ENCODE measurements around the gene C4orf50.

The C4orf50 gene

DNA sequence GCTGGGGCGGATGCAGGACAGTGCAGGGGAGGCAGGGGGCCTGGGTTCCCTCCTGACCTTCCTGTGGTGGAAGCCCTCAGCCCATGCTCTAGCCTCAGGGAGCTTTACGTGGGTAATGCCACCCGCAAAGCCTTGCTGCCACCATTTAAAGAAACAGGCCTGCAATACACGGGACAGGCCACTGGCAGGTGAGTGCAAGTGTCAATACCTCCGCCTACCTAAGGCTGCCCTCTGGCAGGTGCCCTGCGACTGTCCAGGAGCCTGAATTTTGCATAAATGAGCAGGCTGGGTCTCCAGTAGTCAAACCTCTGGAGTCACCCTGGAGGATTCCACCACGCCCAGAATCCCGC is 131.2 kb downstream of the C4orf50 start:
- H3K36me3 ChIP-seq: peaks cover 7% of the 10 kb centered on the region
- H3K4me3 ChIP-seq (ENCODE audit: low read depth, low read length): peak overlapping the region; percentile 93
- TF ChIP-seq, protein P1, sequence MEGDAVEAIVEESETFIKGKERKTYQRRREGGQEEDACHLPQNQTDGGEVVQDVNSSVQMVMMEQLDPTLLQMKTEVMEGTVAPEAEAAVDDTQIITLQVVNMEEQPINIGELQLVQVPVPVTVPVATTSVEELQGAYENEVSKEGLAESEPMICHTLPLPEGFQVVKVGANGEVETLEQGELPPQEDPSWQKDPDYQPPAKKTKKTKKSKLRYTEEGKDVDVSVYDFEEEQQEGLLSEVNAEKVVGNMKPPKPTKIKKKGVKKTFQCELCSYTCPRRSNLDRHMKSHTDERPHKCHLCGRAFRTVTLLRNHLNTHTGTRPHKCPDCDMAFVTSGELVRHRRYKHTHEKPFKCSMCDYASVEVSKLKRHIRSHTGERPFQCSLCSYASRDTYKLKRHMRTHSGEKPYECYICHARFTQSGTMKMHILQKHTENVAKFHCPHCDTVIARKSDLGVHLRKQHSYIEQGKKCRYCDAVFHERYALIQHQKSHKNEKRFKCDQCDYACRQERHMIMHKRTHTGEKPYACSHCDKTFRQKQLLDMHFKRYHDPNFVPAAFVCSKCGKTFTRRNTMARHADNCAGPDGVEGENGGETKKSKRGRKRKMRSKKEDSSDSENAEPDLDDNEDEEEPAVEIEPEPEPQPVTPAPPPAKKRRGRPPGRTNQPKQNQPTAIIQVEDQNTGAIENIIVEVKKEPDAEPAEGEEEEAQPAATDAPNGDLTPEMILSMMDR (IDR thresholded peaks at IDR 0.05; ENCODE audit: low read depth, low read length): no peak
- peaks cover 3% of the 10 kb centered on the region; the same call in 1 of the 2 replicates for H3K4me1 ChIP-seq
- DNase-seq: no peak
- peaks cover 6% of the 10 kb centered on the region for H3K27me3 ChIP-seq
- no peaks in the 10 kb centered on the region; the same call in 1 of the 2 replicates for H3K9me3 ChIP-seq

DNA sequence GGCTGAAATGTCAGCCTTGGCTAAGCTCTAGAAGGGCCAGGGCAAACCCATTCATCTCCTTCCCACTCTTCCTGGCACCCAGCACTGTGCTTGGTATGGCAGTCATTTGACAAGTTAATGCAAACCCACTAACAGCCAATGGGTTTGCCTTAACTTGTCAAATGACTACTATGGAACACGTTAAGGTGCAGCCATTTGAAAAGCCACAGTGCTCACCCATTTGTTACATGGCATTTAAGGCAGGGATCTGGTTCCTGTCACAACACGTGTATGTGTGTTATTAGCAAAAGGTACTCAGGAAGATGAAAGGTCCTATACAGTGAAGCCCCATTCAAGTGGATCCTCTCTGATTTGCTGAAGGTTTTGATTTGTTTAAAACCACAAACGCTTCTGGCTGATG is 132.5 kb downstream of the C4orf50 start:
- TF ChIP-seq, protein P1 (IDR thresholded peaks at IDR 0.05; ENCODE audit: low read depth, low read length): no peak
- H3K36me3 ChIP-seq: peaks cover 7% of the 10 kb centered on the region
- no peaks in the 10 kb centered on the region for H3K27me3 ChIP-seq
- H3K9me3 ChIP-seq: no peaks in the 10 kb centered on the region; the same call in 1 of the 2 replicates
- H3K4me1 ChIP-seq: peaks cover 3% of the 10 kb centered on the region; the same call in 1 of the 2 replicates
- no peak for DNase-seq
- no peak overlapping the region for H3K4me3 ChIP-seq (ENCODE audit: low read depth, low read length)

DNA sequence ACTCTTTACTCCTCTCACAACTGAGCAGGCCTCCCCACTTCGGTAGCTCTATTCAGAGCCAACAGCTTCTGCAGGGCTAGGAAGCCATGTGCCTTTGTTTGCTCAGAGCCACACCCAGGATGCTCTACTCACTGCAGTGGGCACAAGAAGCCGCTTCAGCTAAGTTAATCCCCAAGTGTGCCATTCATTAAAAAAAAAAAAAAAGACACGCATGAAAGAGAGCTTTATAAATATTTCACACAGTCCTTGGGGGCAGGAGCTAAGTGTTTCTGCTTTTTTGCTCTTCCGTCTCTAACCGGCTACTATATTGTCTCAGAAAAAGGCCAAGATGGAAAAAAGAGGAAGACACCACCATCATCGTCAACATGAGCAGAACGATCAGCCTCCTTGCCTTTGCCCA is 133.4 kb downstream of the C4orf50 start:
- TF ChIP-seq, protein P1 (IDR thresholded peaks at IDR 0.05; ENCODE audit: low read depth, low read length): no peak
- H3K27me3 ChIP-seq: no peaks in the 10 kb centered on the region
- no peak for DNase-seq
- H3K4me1 ChIP-seq: peaks cover 3% of the 10 kb centered on the region; the same call in 1 of the 2 replicates
- H3K36me3 ChIP-seq: peaks cover 7% of the 10 kb centered on the region
- no peak overlapping the region for H3K4me3 ChIP-seq (ENCODE audit: low read depth, low read length)
- H3K9me3 ChIP-seq: no peaks in the 10 kb centered on the region; the same call in 1 of the 2 replicates

DNA sequence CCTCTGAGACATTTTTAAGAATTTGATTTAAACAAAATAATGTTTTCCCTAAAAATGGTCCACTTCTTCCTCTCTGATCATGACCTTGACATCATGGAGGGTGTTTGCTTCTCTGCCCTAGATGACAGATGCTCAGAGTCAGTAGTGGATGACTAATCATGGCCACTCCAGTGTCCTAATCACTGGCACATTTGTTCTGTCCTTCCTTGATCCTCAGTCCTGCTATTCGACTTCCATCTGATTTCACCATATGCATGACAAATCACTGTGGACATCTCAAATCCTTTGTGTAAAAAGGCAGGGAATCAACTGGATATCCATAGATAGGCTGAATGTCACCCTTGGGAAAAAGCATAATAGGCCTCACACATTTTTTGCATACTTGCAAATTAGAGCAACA is 134.3 kb downstream of the C4orf50 start:
- DNase-seq: no peak
- H3K36me3 ChIP-seq: peaks cover 7% of the 10 kb centered on the region
- H3K27me3 ChIP-seq: no peaks in the 10 kb centered on the region
- TF ChIP-seq, protein P1 (IDR thresholded peaks at IDR 0.05; ENCODE audit: low read depth, low read length): no peak
- H3K4me1 ChIP-seq: no peaks in the 10 kb centered on the region; the same call in 1 of the 2 replicates
- no peaks in the 10 kb centered on the region; the same call in 1 of the 2 replicates for H3K9me3 ChIP-seq
- no peak overlapping the region for H3K4me3 ChIP-seq (ENCODE audit: low read depth, low read length)

DNA sequence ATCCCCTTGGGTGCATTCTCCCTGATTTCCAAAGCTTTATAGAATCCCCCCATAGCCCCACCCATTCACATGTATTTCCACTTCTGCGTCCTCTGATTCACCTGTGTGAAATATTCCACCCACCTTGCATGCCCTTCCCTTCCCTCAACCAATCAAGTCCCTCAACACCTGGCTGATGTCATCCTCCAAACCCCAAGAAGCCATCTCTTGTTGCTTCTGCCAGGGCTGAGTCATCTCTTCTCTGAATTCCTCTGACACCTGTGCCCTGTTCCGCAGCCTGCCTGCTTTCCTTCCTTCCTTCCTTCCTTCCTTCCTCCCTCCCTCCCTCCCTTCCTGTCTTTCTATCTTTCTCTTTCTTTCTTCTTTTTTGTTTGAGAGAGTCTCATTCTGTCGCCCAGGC is 135.3 kb downstream of the C4orf50 start:
- H3K27me3 ChIP-seq: no peaks in the 10 kb centered on the region
- H3K4me1 ChIP-seq: no peaks in the 10 kb centered on the region; the same call in 1 of the 2 replicates
- DNase-seq: no peak
- H3K4me3 ChIP-seq (ENCODE audit: low read depth, low read length): no peak overlapping the region
- H3K9me3 ChIP-seq: no peaks in the 10 kb centered on the region; the same call in 1 of the 2 replicates
- H3K36me3 ChIP-seq: peaks cover 7% of the 10 kb centered on the region
- TF ChIP-seq, protein P1 (IDR thresholded peaks at IDR 0.05; ENCODE audit: low read depth, low read length): no peak

DNA sequence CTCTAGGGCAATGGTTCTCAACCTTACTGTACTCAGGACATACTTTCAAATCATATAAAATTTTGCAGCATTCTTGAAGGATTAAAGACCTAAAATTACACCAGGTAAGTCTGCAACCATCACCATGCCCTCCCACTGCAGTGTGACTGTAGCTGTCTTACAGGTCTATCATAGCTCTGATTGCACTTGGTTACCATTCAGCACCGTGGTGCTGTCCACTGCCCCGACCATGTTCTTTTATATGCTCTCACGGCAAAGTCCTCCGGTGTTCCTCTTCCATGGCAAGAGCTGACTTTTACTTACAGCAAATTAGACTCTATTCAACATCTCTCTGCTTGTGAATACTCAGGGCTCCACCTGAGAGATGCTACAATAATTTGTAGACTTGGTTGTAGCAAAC is 136.9 kb downstream of the C4orf50 start:
- Histone ChIP-seq H3K4me1 (no peaks in the 10 kb centered on the region; the same call in 1 of the 2 replicates), H3K9me3 (no peaks in the 10 kb centered on the region; the same call in 1 of the 2 replicates), H3K36me3 (peaks cover 9% of the 10 kb centered on the region), H3K27me3 (no peaks in the 10 kb centered on the region), H3K4me3 (ENCODE audit: low read depth, low read length) (no peak overlapping the region)
- DNase-seq: no peak
- TF ChIP-seq, protein P1 (IDR thresholded peaks at IDR 0.05; ENCODE audit: low read depth, low read length): no peak
